ENCODE measurements around the gene ACBD4. TPM values are rescaled to one million over a fixed set of nuclear protein-coding genes. Genes with fewer than 3 reads are reported as not detected.

Gene ACBD4
- total and polyA plus RNA-seq, 2 experiments from 2014 or later, result 2.1 to 4.3 TPM

GRCh38 chr17:45112559-45113423 is 22.7 kb upstream of the ACBD4 start:
- in situ Hi-C loops (cut with MboI), result no loop called here
- H3K4me2 ChIP-seq (ENCODE audit: unreplicated experiment), result no peak overlapping the region
- no peak overlapping the region for H2AFZ ChIP-seq
- H3K79me2 ChIP-seq (ENCODE audit: insufficient read depth), result no peaks in the 10 kb centered on the region
- WGBS, 2 experiments (ENCODE audit: low coverage in 1 of 2, low lambda C conversion rate in 2 of 2, missing lambda C conversion rate in 2 of 2), result 89 to 90% methylated on average over 22 to 23 of the region's 23 CpGs
- H3K9me2 ChIP-seq (ENCODE audit: insufficient read depth), result no peaks in the 10 kb centered on the region
- no peaks in the 10 kb centered on the region for H3K4me1 ChIP-seq (ENCODE audit: insufficient read depth)
- H4K20me1 ChIP-seq (ENCODE audit: insufficient read depth), result no peaks in the 10 kb centered on the region
- H3K36me3 ChIP-seq (ENCODE audit: low read depth), result no peaks in the 10 kb centered on the region; the same call in 1 of the 2 replicates
- no peak overlapping the region for H3K27ac ChIP-seq
- no peaks in the 10 kb centered on the region for H3K9me3 ChIP-seq (ENCODE audit: low read depth)
- H3F3A ChIP-seq (ENCODE audit: insufficient read depth), result peaks cover 18% of the 10 kb centered on the region
- no peak overlapping the region for H3K9ac ChIP-seq
- no peak overlapping the region for H3K4me3 ChIP-seq
- no peaks in the 10 kb centered on the region for H3K27me3 ChIP-seq (replicated peaks; ENCODE audit: insufficient read depth)
- no peak for DNase-seq
- TF ChIP-seq EZH2 (IDR thresholded peaks at IDR 0.05; ENCODE audit: insufficient read depth, poor library complexity, severe bottlenecking) (no peak), EZH2phosphoT487 (IDR thresholded peaks at IDR 0.05; ENCODE audit: insufficient read depth, low read depth) (no peak)

GRCh38 chr17:45113424-45113754 is 22.1 kb upstream of the ACBD4 start:
- in situ Hi-C loops (cut with MboI), result no loop called here
- TF ChIP-seq EZH2 (IDR thresholded peaks at IDR 0.05; ENCODE audit: insufficient read depth, poor library complexity, severe bottlenecking), result no peak
- TF ChIP-seq EZH2phosphoT487 (IDR thresholded peaks at IDR 0.05; ENCODE audit: insufficient read depth, low read depth), result no peak
- Histone ChIP-seq H2AFZ (no peak overlapping the region), H3K4me3 (no peak overlapping the region), H3F3A (ENCODE audit: insufficient read depth) (peaks cover 18% of the 10 kb centered on the region), H3K27ac (no peak overlapping the region), H3K9me2 (ENCODE audit: insufficient read depth) (no peaks in the 10 kb centered on the region), H3K27me3 (replicated peaks; ENCODE audit: insufficient read depth) (no peaks in the 10 kb centered on the region), H3K9me3 (ENCODE audit: low read depth) (no peaks in the 10 kb centered on the region), H3K4me1 (ENCODE audit: insufficient read depth) (no peaks in the 10 kb centered on the region), H3K4me2 (ENCODE audit: unreplicated experiment) (no peak overlapping the region), H3K36me3 (ENCODE audit: low read depth) (no peaks in the 10 kb centered on the region; the same call in 1 of the 2 replicates), H4K20me1 (ENCODE audit: insufficient read depth) (no peaks in the 10 kb centered on the region), H3K79me2 (ENCODE audit: insufficient read depth) (no peaks in the 10 kb centered on the region), H3K9ac (no peak overlapping the region)
- 84 to 86% methylated on average over 9 of the region's 9 CpGs for WGBS, 2 experiments (ENCODE audit: low coverage in 1 of 2, low lambda C conversion rate in 2 of 2, missing lambda C conversion rate in 2 of 2)
- no peak for DNase-seq

GRCh38 chr17:45114117-45114932 is 21.2 kb upstream of the ACBD4 start:
- DNase-seq, result no peak
- no peaks in the 10 kb centered on the region for H4K20me1 ChIP-seq (ENCODE audit: insufficient read depth)
- H3K4me2 ChIP-seq (ENCODE audit: unreplicated experiment), result no peak overlapping the region
- no peaks in the 10 kb centered on the region for H3K9me2 ChIP-seq (ENCODE audit: insufficient read depth)
- no peak overlapping the region for H2AFZ ChIP-seq
- WGBS, 2 experiments (ENCODE audit: low coverage in 1 of 2, low lambda C conversion rate in 2 of 2, missing lambda C conversion rate in 2 of 2), result 82 to 83% methylated on average over 14 to 19 of the region's 19 CpGs
- peaks cover 11% of the 10 kb centered on the region for H3F3A ChIP-seq (ENCODE audit: insufficient read depth)
- no peaks in the 10 kb centered on the region for H3K27me3 ChIP-seq (replicated peaks; ENCODE audit: insufficient read depth)
- no peaks in the 10 kb centered on the region; the same call in 1 of the 2 replicates for H3K36me3 ChIP-seq (ENCODE audit: low read depth)
- H3K79me2 ChIP-seq (ENCODE audit: insufficient read depth), result no peaks in the 10 kb centered on the region
- no peaks in the 10 kb centered on the region for H3K9me3 ChIP-seq (ENCODE audit: low read depth)
- in situ Hi-C loops (cut with MboI), result no loop called here
- no peak overlapping the region for H3K4me3 ChIP-seq
- no peaks in the 10 kb centered on the region for H3K4me1 ChIP-seq (ENCODE audit: insufficient read depth)
- TF ChIP-seq EZH2 (IDR thresholded peaks at IDR 0.05; ENCODE audit: insufficient read depth, poor library complexity, severe bottlenecking) (no peak), EZH2phosphoT487 (IDR thresholded peaks at IDR 0.05; ENCODE audit: insufficient read depth, low read depth) (no peak)
- no peak overlapping the region for H3K27ac ChIP-seq
- H3K9ac ChIP-seq, result no peak overlapping the region

- no peak for DNase-seq
- in situ Hi-C loops (cut with MboI), result no loop called here
- WGBS, 2 experiments (ENCODE audit: low coverage in 1 of 2, low lambda C conversion rate in 2 of 2, missing lambda C conversion rate in 2 of 2), result 89 to 93% methylated on average over 18 to 26 of the region's 26 CpGs
Observed at GRCh38 chr17:45115015-45115625, 20.4 kb upstream of the ACBD4 start.

More at GRCh38 chr17:45115015-45115625, 20.4 kb upstream of the ACBD4 start:
- Histone ChIP-seq H3K27me3 (replicated peaks; ENCODE audit: insufficient read depth) (no peaks in the 10 kb centered on the region), H3K27ac (no peak overlapping the region), H3K9me3 (ENCODE audit: low read depth) (no peaks in the 10 kb centered on the region), H3K4me2 (ENCODE audit: unreplicated experiment) (no peak overlapping the region), H2AFZ (no peak overlapping the region), H3K4me1 (ENCODE audit: insufficient read depth) (no peaks in the 10 kb centered on the region), H3K4me3 (no peak overlapping the region), H3K9me2 (ENCODE audit: insufficient read depth) (no peaks in the 10 kb centered on the region), H3K36me3 (ENCODE audit: low read depth) (no peaks in the 10 kb centered on the region; the same call in 1 of the 2 replicates), H3F3A (ENCODE audit: insufficient read depth) (peaks cover 11% of the 10 kb centered on the region), H3K9ac (no peak overlapping the region), H4K20me1 (ENCODE audit: insufficient read depth) (no peaks in the 10 kb centered on the region), H3K79me2 (ENCODE audit: insufficient read depth) (no peaks in the 10 kb centered on the region)
- TF ChIP-seq EZH2phosphoT487 (IDR thresholded peaks at IDR 0.05; ENCODE audit: insufficient read depth, low read depth) (no peak), EZH2 (IDR thresholded peaks at IDR 0.05; ENCODE audit: insufficient read depth, poor library complexity, severe bottlenecking) (no peak)

All from GM23248 (cell line).